Endothelial cell of coronary artery (primary cell): Measurements from ENCODE around the gene EVL. TPM values are rescaled to one million over a fixed set of nuclear protein-coding genes. Genes with fewer than 3 reads are reported as not detected.

Experiments used
- total RNA-seq: library from RNA; depleted of rRNA; stranded (reverse); fragments of >200 nt; gene quantifications from 2 replicates; pipeline ENCODE4 v1.2.3, GENCODE V29; 2014

EVL gene, protein sequence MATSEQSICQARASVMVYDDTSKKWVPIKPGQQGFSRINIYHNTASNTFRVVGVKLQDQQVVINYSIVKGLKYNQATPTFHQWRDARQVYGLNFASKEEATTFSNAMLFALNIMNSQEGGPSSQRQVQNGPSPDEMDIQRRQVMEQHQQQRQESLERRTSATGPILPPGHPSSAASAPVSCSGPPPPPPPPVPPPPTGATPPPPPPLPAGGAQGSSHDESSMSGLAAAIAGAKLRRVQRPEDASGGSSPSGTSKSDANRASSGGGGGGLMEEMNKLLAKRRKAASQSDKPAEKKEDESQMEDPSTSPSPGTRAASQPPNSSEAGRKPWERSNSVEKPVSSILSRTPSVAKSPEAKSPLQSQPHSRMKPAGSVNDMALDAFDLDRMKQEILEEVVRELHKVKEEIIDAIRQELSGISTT
- 13.4 and 14.6 TPM in 2 replicates for total RNA-seq

DNA sequence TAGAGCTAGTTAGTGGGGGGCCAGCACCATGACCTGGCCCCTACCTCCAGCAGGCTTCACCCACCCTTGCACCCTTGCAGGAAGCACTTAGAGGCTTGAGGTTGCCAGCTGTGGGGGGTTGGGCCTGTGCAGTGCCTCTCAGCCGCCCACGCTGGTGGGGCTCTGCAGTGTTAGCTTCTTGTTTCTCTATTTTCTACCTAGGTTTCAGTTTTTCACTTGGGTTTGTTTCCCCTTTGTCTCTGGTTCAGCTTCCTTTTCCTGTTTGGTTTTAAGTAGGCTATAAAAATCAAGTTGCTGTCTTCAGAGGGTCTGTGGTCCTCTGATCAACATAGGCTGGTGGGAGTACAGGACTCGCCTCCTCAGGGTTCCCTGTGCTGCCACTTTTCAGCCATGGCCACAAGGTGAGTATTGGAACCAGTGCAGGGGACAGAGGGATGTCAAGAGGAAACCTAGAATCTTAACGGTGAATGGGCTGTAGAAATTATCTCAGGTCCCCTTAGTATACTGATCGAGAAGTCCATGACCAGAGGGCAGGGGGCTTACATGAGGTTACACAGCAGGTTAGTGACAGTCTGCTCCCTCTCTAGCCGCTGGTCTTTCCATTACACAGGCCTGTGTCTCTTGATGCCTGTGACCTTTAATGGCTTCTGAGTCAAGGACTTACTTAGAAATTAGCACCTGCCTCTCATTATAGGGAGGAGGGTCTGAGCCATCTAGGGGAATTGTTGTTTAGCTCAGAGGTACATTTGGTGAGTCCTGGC is at the start of gene EVL:
EVL (plus strand) TSS at position 312 of the 761 bp plus-strand sequence; CDS start at position 391, 79 bp downstream.

DNA sequence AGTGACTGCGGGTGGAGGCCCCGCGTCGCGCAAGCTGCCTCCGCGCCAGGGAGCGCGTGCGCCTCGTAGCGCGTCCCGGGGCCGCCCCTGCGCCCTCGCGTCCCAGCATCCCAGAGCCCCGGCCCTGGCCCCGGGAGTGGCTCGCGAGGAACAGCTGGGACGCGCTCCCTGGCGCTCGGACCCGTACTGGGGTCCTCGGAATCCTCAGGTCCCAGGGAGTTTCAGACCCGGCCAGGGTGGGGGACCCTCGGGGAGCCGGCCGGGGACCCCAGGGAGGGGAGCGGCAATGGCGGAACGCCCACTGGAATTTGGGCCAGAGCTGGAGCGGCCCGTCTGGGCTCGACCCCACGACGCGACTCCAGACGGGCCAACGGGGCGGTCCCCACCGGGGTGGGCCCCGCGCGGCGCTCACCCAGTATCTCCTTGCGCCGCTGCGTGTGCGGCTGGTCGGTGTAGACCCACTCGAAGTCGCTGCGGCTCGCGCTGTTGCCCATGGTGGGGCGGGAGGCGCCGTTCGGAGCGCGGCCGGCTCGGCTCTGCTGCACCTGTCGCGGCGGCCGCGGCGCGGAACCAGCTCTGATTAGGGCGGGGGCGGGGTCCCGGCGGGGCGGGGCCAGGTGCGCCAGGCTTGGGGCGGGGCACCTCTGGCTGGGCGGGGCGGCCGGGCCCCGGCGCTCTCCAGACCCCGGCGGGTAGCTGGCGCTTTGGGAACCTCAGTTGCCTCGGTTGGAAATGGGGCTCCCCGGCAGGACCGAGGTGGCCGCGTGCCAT is 94.1 kb downstream of the EVL start, which contains the start of gene DEGS2:
DEGS2 (minus strand) TSS at position 552 of the 771 bp plus-strand sequence; CDS start at position 494, 58 bp downstream.

Other genes with a start within 250 kb of the EVL start
- 0.09 TPM in 1 of 2 replicates, not detected in the other for gene DEGS2, start 94.2 kb downstream of the EVL start, total RNA-seq
- gene YY1, start 173.7 kb downstream of the EVL start, total RNA-seq: 42.4 and 53.8 TPM in 2 replicates
- gene SLC25A29, start 241.0 kb downstream of the EVL start, total RNA-seq: 37.3 and 42.4 TPM in 2 replicates